Lower leg skin (tissue), 3 donors: ENCODE results near the gene ZFHX3.

ENCODE experiments used
- CTCF ChIP-seq, 3 donors: fragments of 450-650 bp; IDR thresholded peaks; one replicate each; pipeline ENCODE4 v1.5.1; 2016; ENCODE audit warnings: antibody characterized with exemption in 3 of 3, mild to moderate bottlenecking in 3 of 3, moderate library complexity in 2 of 3
- POLR2A ChIP-seq, 2 donors: fragments of 450-650 bp; IDR thresholded peaks; one replicate each; pipeline ENCODE4 v1.6.1; 2016 to 2017; ENCODE audit warnings: antibody characterized with exemption in 2 of 2, mild to moderate bottlenecking in 1 of 2, moderate library complexity in 1 of 2

GRCh38 chr16:73046849-73047214, 1.1 kb downstream of the ZFHX3 start:
- TF ChIP-seq POLR2A (IDR thresholded peaks at IDR 0.05) (no peak), CTCF (IDR thresholded peaks at IDR 0.05) (no peak)
